HepG2 (cell line): Measurements from ENCODE around the gene DERL2. TPM values are rescaled to one million over a fixed set of nuclear protein-coding genes. Genes with fewer than 3 reads are reported as not detected.

ENCODE experiments used
- ATAC-seq: fragments of 200-7000 bp; cut with Tn5 transposase; 3 replicates; pipeline ENCODE4 v1.9.1; 2020; ENCODE audit warnings: mild to moderate bottlenecking, moderate library complexity
- BruUV-seq: library from RNA; stranded (reverse); fragments of 400-500 nt; replicated peaks from 2 replicates; lab custom pipeline; 2021; lab: Mats Ljungman, UMichigan
- CTCF ChIA-PET: fragments of 300-600 bp; formaldehyde crosslinking; extraction: SDS; loops from one replicate; lab custom pipeline; 2021; ENCODE audit warnings: low total read pairs, inconsistent platforms, low intra/inter-chr PET ratio; lab: Yijun Ruan, JAX
- POLR2A ChIA-PET: fragments of 350-600 bp; sonication (Branson Sonifier 250); formaldehyde crosslinking; loops from one replicate; lab custom pipeline; 2020; ENCODE audit warnings: antibody characterized with exemption, inconsistent platforms; lab: Yijun Ruan, JAX
- DNase-seq: peaks from one replicate; pipeline ENCODE4 v3.0.0-alpha.2; 2015; ENCODE audit warnings: low spot score
- FAIRE-seq: peaks from 3 replicates; lab custom pipeline; 2011; peaks lifted over from hg19 to GRCh38; lab: Jason Lieb, UNC
- H2AFZ ChIP-seq: one replicate; pipeline ENCODE4 v1.6.1; 2011; ENCODE audit warnings: low read length, inconsistent platforms
- H3K27ac ChIP-seq: fragments of 300-600 bp; 3 replicates; pipeline ENCODE4 v1.8.0; 2011; ENCODE audit warnings: mixed run types, mild to moderate bottlenecking, mixed read lengths, low read length, inconsistent platforms; ENCODE audit not compliant: insufficient read depth; ENCODE audit errors: extremely low read length
- H3K27me3 ChIP-seq, 2 experiments: fragments of 200-600 bp in 1 of 2; 2 replicates in 1 of 2; 3 replicates in 1 of 2; pipeline versions ENCODE4 v1.6.0 to v1.8.0; 2011; ENCODE audit warnings: low read length in 2 of 2, mild to moderate bottlenecking in 2 of 2, moderate library complexity in 2 of 2, inconsistent platforms in 1 of 2; ENCODE audit not compliant: insufficient read depth in 2 of 2, control insufficient read depth in 1 of 2
- H3K36me3 ChIP-seq, 2 experiments: fragments of 200-600 bp in 1 of 2; replicated peaks in 1 of 2; 2 replicates in 1 of 2; 3 replicates in 1 of 2; pipeline versions ENCODE4 v1.5.1 to v1.8.0; 2011; ENCODE audit warnings: low read length in 2 of 2, inconsistent platforms in 1 of 2; ENCODE audit not compliant: insufficient read depth in 2 of 2, control insufficient read depth in 1 of 2
- H3K4me1 ChIP-seq: 2 replicates; pipeline ENCODE4 v1.5.1; 2012; ENCODE audit warnings: low read length, inconsistent platforms; ENCODE audit not compliant: insufficient read depth
- H3K4me2 ChIP-seq: 2 replicates; pipeline ENCODE4 v1.6.0; 2011; ENCODE audit warnings: low read depth, low read length, inconsistent platforms
- H3K4me3 ChIP-seq, 3 experiments: fragments of 200-600 bp in 1 of 3; sonication (generic), shearing (Covaris generic) in 1 of 3; replicated peaks in 1 of 3; 2 replicates each; pipeline ENCODE4 v1.5.1; 2011 to 2016; ENCODE audit warnings: low read length in 3 of 3, inconsistent platforms in 2 of 3, low read depth in 2 of 3, mild to moderate bottlenecking in 2 of 3, control low read depth in 1 of 3, mixed read lengths in 1 of 3; ENCODE audit not compliant: insufficient read depth in 1 of 3
- H3K79me2 ChIP-seq: one replicate; pipeline ENCODE4 v1.6.1; 2011; ENCODE audit warnings: low read length, inconsistent platforms; ENCODE audit not compliant: insufficient read depth
- H3K9ac ChIP-seq: 2 replicates; pipeline ENCODE4 v1.6.0; 2011; ENCODE audit warnings: mild to moderate bottlenecking, low read depth, low read length, inconsistent platforms; ENCODE audit not compliant: insufficient read depth
- H3K9me3 ChIP-seq: 2 replicates; pipeline ENCODE4 v1.5.1; 2012; ENCODE audit warnings: mild to moderate bottlenecking, low read length
- H4K20me1 ChIP-seq: 2 replicates; pipeline ENCODE4 v1.6.0; 2011; ENCODE audit warnings: inconsistent platforms, mild to moderate bottlenecking, low read length, moderate library complexity; ENCODE audit not compliant: insufficient read depth
- SAP130 ChIP-seq: IDR thresholded peaks from 2 replicates; pipeline ENCODE4 v1.6.1; 2016; ENCODE audit warnings: low read depth
- TARDBP ChIP-seq: sonication (generic); formaldehyde crosslinking; IDR thresholded peaks from 2 replicates; pipeline ENCODE4 v1.8.0; 2022; ENCODE audit warnings: mild to moderate bottlenecking, missing genetic modification reagents
- WGBS: methylation state at CpG from one replicate; pipeline ENCODE4 v1.1.6; 2017; ENCODE audit warnings: low lambda C conversion rate; 5-methylcytosine and 5-hydroxymethylcytosine counted together
- in situ Hi-C: cut with HindIII; loops from 2 replicates; pipeline ENCODE4 v1.10.0; 2017; ENCODE audit warnings: low pct_unique_long_range_greater_than_20kb; ENCODE audit not compliant: extremely low pct_ligation_motif_present
- intact Hi-C: fragments of 100-400 bp; cut with micrococcal nuclease; formaldehyde crosslinking; loops from one replicate; pipeline ENCODE4 v1.10.0; 2022; ENCODE audit not compliant: unreplicated experiment
- polyA plus RNA-seq, 8 experiments: library from polyadenylated mRNA; depleted of rRNA in 3 of 8; stranded (reverse) in 7 of 8; unstranded in 1 of 8; fragments of >200 nt; fragmentation: Illumina TruSeq in 4 of 8; extraction: Trizol in 4 of 8; gene quantifications; 2 replicates each; pipeline versions ENCODE4 v1.2.1 to v1.2.3, GENCODE V29; 2011 to 2016; ENCODE audit warnings: low read depth in 4 of 8, missing spikeins in 1 of 8, mixed read lengths in 1 of 8; ENCODE audit not compliant: insufficient read depth in 1 of 8
- total RNA-seq, 5 experiments: library from RNA; depleted of rRNA; stranded (reverse); fragments of >200 nt; fragmentation: Illumina TruSeq; extraction: Trizol; gene quantifications; 2 replicates each; pipeline ENCODE4 v1.2.3, GENCODE V29; 2016; ENCODE audit warnings: low read depth in 1 of 5
- TF ChIP-seq, protein P1 (sequence below): sonication (generic); formaldehyde crosslinking; IDR thresholded peaks from 2 replicates; pipeline ENCODE4 v1.4.0; 2020; ENCODE audit warnings: missing genetic modification reagents
- TF ChIP-seq, protein P2 (sequence below): sonication (generic); IDR thresholded peaks from 2 replicates; pipeline ENCODE4 v1.6.1; 2016; ENCODE audit warnings: low read depth, borderline replicate concordance

Gene DERL2
- total and polyA plus RNA-seq, 2 of the 13 experiments (the other 11 are each of a cell fraction or from before 2014, with no cell fraction given), result 59.3 to 65.2 TPM

DNA sequence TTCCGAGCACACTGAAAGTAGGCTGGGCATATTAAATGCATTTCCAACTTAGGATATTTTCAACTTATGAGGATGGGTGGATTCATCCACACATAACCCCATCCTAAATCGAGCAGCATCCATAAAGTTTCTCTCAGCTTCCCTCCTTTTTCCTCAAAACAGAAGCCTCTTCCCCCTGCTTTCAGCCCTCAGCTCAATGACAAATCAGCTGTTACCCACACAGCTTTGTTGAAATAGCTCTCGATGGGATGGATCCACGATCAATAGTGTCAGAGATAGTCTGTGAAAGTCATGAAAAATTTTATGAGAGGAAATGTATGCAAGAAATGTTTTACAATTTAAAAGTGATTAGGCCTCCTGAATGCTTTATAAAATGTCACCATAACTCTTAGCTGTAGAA is 19.7 kb downstream of the DERL2 start:
- H3K4me2 ChIP-seq, result peak overlapping the region; percentile 98
- peak overlapping the region; percentile 91 for H3K27ac ChIP-seq
- no TSS peak for BruUV-seq
- FAIRE-seq, result no peak
- no peaks in the 10 kb centered on the region; a peak in 1 of 5 replicates for H3K27me3 ChIP-seq
- peaks cover 6 to 18% of the 10 kb centered on the region in 2 experiments; a peak in 4 of 5 replicates for H3K36me3 ChIP-seq
- ChIA-PET POLR2A (interaction anchor here (2.2 to 2.6 kb wide), 2 partner anchors 20 to 47 kb away, joined by 7 to 25 read pairs; partner anchors contain the start of genes DERL2, MIS12, NUP88 and RPAIN), CTCF (no interaction called here)
- H2AFZ ChIP-seq, result no peak overlapping the region
- in situ Hi-C loops (no loop called here), intact Hi-C loops (no loop called here)
- TF ChIP-seq, protein P1, sequence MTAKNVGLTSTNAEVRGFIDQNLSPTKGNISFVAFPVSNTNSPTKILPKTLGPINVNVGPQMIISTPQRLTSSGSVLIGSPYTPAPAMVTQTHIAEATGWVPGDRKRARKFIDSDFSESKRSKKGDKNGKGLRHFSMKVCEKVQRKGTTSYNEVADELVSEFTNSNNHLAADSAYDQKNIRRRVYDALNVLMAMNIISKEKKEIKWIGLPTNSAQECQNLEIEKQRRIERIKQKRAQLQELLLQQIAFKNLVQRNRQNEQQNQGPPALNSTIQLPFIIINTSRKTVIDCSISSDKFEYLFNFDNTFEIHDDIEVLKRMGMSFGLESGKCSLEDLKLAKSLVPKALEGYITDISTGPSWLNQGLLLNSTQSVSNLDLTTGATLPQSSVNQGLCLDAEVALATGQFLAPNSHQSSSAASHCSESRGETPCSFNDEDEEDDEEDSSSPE (CRISPR knock-in tag), result no peak
- TF ChIP-seq, protein P2, sequence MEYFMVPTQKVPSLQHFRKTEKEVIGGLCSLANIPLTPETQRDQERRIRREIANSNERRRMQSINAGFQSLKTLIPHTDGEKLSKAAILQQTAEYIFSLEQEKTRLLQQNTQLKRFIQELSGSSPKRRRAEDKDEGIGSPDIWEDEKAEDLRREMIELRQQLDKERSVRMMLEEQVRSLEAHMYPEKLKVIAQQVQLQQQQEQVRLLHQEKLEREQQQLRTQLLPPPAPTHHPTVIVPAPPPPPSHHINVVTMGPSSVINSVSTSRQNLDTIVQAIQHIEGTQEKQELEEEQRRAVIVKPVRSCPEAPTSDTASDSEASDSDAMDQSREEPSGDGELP, result peak; percentile 73
- 0 out of 2 replicates have a peak, but pooled peaks have one; percentile 11 for TF ChIP-seq TARDBP (CRISPR knock-in tag)
- peak; percentile 52; the same call in 1 of the 2 replicates for TF ChIP-seq SAP130
- DNase-seq, result no peak
- 8% methylated on average over 4 of the region's 4 CpGs for WGBS
- H4K20me1 ChIP-seq, result 0 out of 2 replicates have a peak, but pooled peaks cover 10% of the 10 kb centered on the region
- peak overlapping the region; percentile 84 for H3K9ac ChIP-seq
- peaks cover 61% of the 10 kb centered on the region for H3K79me2 ChIP-seq
- no peak for ATAC-seq
- H3K4me1 ChIP-seq, result peaks cover 38% of the 10 kb centered on the region
- H3K4me3 ChIP-seq, result peak overlapping the region; percentile 91 to 97 (median 96); a peak in 5 of 6 replicates
- H3K9me3 ChIP-seq, result no peaks in the 10 kb centered on the region
